GM12864 (cell line): Measurements from ENCODE around the gene GC.
"Not testable (repeated sequence)": the region's sequence is repeated elsewhere in the genome, so short reads cannot be mapped to it uniquely, and the experiment has no call there.

Experiments
- DNase-seq: peaks from one replicate; pipeline ENCODE4 v3.0.0-alpha.2; 2011; ENCODE audit warnings: low read depth
- H3K4me3 ChIP-seq: 2 replicates; pipeline ENCODE4 v1.5.1; 2011; ENCODE audit warnings: mild to moderate bottlenecking, low read depth, low read length, control low read depth
- CTCF ChIP-seq: IDR thresholded peaks from 2 replicates; pipeline ENCODE4 v1.5.1; 2011; ENCODE audit warnings: low read depth, mild to moderate bottlenecking, moderate library complexity, low read length, control low read depth, inconsistent platforms; ENCODE audit errors: missing control alignments

Gene GC

GRCh38 chr4:71816676-71817303, 32.9 kb upstream of the GC start:
- no peak overlapping the region for H3K4me3 ChIP-seq
- no peak for DNase-seq
- no peak for TF ChIP-seq CTCF

- TF ChIP-seq CTCF, result no peak
- DNase-seq, result no peak
- H3K4me3 ChIP-seq, result no peak overlapping the region
Observed at GRCh38 chr4:71814433-71814832, 30.6 kb upstream of the GC start.

GRCh38 chr4:71809805-71810204, 25.9 kb upstream of the GC start:
- DNase-seq, H3K4me3 ChIP-seq: not testable (repeated sequence)

GRCh38 chr4:71807469-71807868, 23.6 kb upstream of the GC start:
- no peak for DNase-seq
- no peak for TF ChIP-seq CTCF
- H3K4me3 ChIP-seq, result no peak overlapping the region

GRCh38 chr4:71805230-71805629, 21.4 kb upstream of the GC start:
- not testable (repeated sequence) for DNase-seq, H3K4me3 ChIP-seq

GRCh38 chr4:71804017-71804697, 20.3 kb upstream of the GC start:
- not testable (repeated sequence) for H3K4me3 ChIP-seq, DNase-seq

- no peak for TF ChIP-seq CTCF
- no peak for DNase-seq
- no peak overlapping the region for H3K4me3 ChIP-seq
Observed at GRCh38 chr4:71785959-71786358, 2.1 kb upstream of the GC start.

GRCh38 chr4:71784569-71785197, 804 bp upstream of the GC start:
- TF ChIP-seq CTCF, result no peak
- DNase-seq, result no peak
- H3K4me3 ChIP-seq, result no peak overlapping the region
